HepG2 (cell line): ENCODE data around the gene SND1. TPM values are rescaled to one million over a fixed set of nuclear protein-coding genes. Genes with fewer than 3 reads are reported as not detected.

Source experiments
- ATAC-seq: fragments of 200-7000 bp; cut with Tn5 transposase; 3 replicates; pipeline ENCODE4 v1.9.1; 2020; ENCODE audit warnings: mild to moderate bottlenecking, moderate library complexity
- BruUV-seq: library from RNA; stranded (reverse); fragments of 400-500 nt; replicated peaks from 2 replicates; lab custom pipeline; 2021; lab: Mats Ljungman, UMichigan
- CTCF ChIA-PET: fragments of 300-600 bp; formaldehyde crosslinking; extraction: SDS; loops from one replicate; lab custom pipeline; 2021; ENCODE audit warnings: low total read pairs, inconsistent platforms, low intra/inter-chr PET ratio; lab: Yijun Ruan, JAX
- POLR2A ChIA-PET: fragments of 350-600 bp; sonication (Branson Sonifier 250); formaldehyde crosslinking; loops from one replicate; lab custom pipeline; 2020; ENCODE audit warnings: antibody characterized with exemption, inconsistent platforms; lab: Yijun Ruan, JAX
- DNase-seq: peaks from one replicate; pipeline ENCODE4 v3.0.0-alpha.2; 2015; ENCODE audit warnings: low spot score
- FAIRE-seq: peaks from 3 replicates; lab custom pipeline; 2011; peaks lifted over from hg19 to GRCh38; lab: Jason Lieb, UNC
- H2AFZ ChIP-seq: one replicate; pipeline ENCODE4 v1.6.1; 2011; ENCODE audit warnings: low read length, inconsistent platforms
- H3K27ac ChIP-seq: fragments of 300-600 bp; 3 replicates; pipeline ENCODE4 v1.8.0; 2011; ENCODE audit warnings: mixed run types, mild to moderate bottlenecking, mixed read lengths, low read length, inconsistent platforms; ENCODE audit not compliant: insufficient read depth; ENCODE audit errors: extremely low read length
- H3K27me3 ChIP-seq, 2 experiments: fragments of 200-600 bp in 1 of 2; 2 replicates in 1 of 2; 3 replicates in 1 of 2; pipeline versions ENCODE4 v1.6.0 to v1.8.0; 2011; ENCODE audit warnings: low read length in 2 of 2, mild to moderate bottlenecking in 2 of 2, moderate library complexity in 2 of 2, inconsistent platforms in 1 of 2; ENCODE audit not compliant: insufficient read depth in 2 of 2, control insufficient read depth in 1 of 2
- H3K36me3 ChIP-seq, 2 experiments: fragments of 200-600 bp in 1 of 2; replicated peaks in 1 of 2; 2 replicates in 1 of 2; 3 replicates in 1 of 2; pipeline versions ENCODE4 v1.5.1 to v1.8.0; 2011; ENCODE audit warnings: low read length in 2 of 2, inconsistent platforms in 1 of 2; ENCODE audit not compliant: insufficient read depth in 2 of 2, control insufficient read depth in 1 of 2
- H3K4me1 ChIP-seq: 2 replicates; pipeline ENCODE4 v1.5.1; 2012; ENCODE audit warnings: low read length, inconsistent platforms; ENCODE audit not compliant: insufficient read depth
- H3K4me2 ChIP-seq: 2 replicates; pipeline ENCODE4 v1.6.0; 2011; ENCODE audit warnings: low read depth, low read length, inconsistent platforms
- H3K4me3 ChIP-seq, 3 experiments: fragments of 200-600 bp in 1 of 3; sonication (generic), shearing (Covaris generic) in 1 of 3; replicated peaks in 1 of 3; 2 replicates each; pipeline ENCODE4 v1.5.1; 2011 to 2016; ENCODE audit warnings: low read length in 3 of 3, inconsistent platforms in 2 of 3, low read depth in 2 of 3, mild to moderate bottlenecking in 2 of 3, control low read depth in 1 of 3, mixed read lengths in 1 of 3; ENCODE audit not compliant: insufficient read depth in 1 of 3
- H3K79me2 ChIP-seq: one replicate; pipeline ENCODE4 v1.6.1; 2011; ENCODE audit warnings: low read length, inconsistent platforms; ENCODE audit not compliant: insufficient read depth
- H3K9ac ChIP-seq: 2 replicates; pipeline ENCODE4 v1.6.0; 2011; ENCODE audit warnings: mild to moderate bottlenecking, low read depth, low read length, inconsistent platforms; ENCODE audit not compliant: insufficient read depth
- H3K9me3 ChIP-seq: 2 replicates; pipeline ENCODE4 v1.5.1; 2012; ENCODE audit warnings: mild to moderate bottlenecking, low read length
- H4K20me1 ChIP-seq: 2 replicates; pipeline ENCODE4 v1.6.0; 2011; ENCODE audit warnings: inconsistent platforms, mild to moderate bottlenecking, low read length, moderate library complexity; ENCODE audit not compliant: insufficient read depth
- CSRNP2 ChIP-seq: sonication (generic); formaldehyde crosslinking; conservative IDR thresholded peaks from 2 replicates; pipeline ENCODE4 v1.8.0; 2022; ENCODE audit warnings: low read depth, missing genetic modification reagents
- GPBP1L1 ChIP-seq: sonication (generic); formaldehyde crosslinking; IDR thresholded peaks from 2 replicates; pipeline ENCODE4 v1.5.0; 2020; ENCODE audit warnings: mild to moderate bottlenecking, missing genetic modification reagents
- HOXA5 ChIP-seq: sonication (generic); formaldehyde crosslinking; IDR thresholded peaks from 2 replicates; pipeline ENCODE4 v1.4.0; 2020; ENCODE audit warnings: missing genetic modification reagents
- JARID2 ChIP-seq: sonication (generic); formaldehyde crosslinking; IDR thresholded peaks from 2 replicates; pipeline ENCODE4 v1.8.1; 2023; ENCODE audit warnings: missing genetic modification reagents, inconsistent platforms; ENCODE audit not compliant: insufficient replicate concordance
- POGK ChIP-seq: sonication (generic); formaldehyde crosslinking; conservative IDR thresholded peaks from 2 replicates; pipeline ENCODE4 v1.8.0; 2022; ENCODE audit warnings: mild to moderate bottlenecking, moderate library complexity, missing genetic modification reagents
- SP5 ChIP-seq: IDR thresholded peaks from 2 replicates; pipeline ENCODE4 v1.6.1; 2016; ENCODE audit warnings: low read depth, borderline replicate concordance
- TSC22D2 ChIP-seq: sonication (generic); formaldehyde crosslinking; IDR thresholded peaks from 2 replicates; pipeline ENCODE4 v1.5.1; 2020; ENCODE audit warnings: missing genetic modification reagents, mild to moderate bottlenecking, borderline replicate concordance
- ZBTB1 ChIP-seq: sonication (generic); formaldehyde crosslinking; IDR thresholded peaks from 2 replicates; pipeline ENCODE4 v1.4.0; 2020; ENCODE audit warnings: missing genetic modification reagents, borderline replicate concordance
- ZBTB44 ChIP-seq: sonication (generic); formaldehyde crosslinking; IDR thresholded peaks from 2 replicates; pipeline ENCODE4 v1.4.0; 2020; ENCODE audit warnings: missing genetic modification reagents
- ZNF12 ChIP-seq: sonication (generic); formaldehyde crosslinking; IDR thresholded peaks from 2 replicates; pipeline ENCODE4 v1.5.0; 2020; ENCODE audit warnings: missing genetic modification reagents
- ZNF251 ChIP-seq: sonication (generic); formaldehyde crosslinking; IDR thresholded peaks from 2 replicates; pipeline ENCODE4 v1.9.0; 2021; ENCODE audit warnings: mild to moderate bottlenecking, missing genetic modification reagents
- WGBS: methylation state at CpG from one replicate; pipeline ENCODE4 v1.1.6; 2017; ENCODE audit warnings: low lambda C conversion rate; 5-methylcytosine and 5-hydroxymethylcytosine counted together
- in situ Hi-C: cut with HindIII; loops from 2 replicates; pipeline ENCODE4 v1.10.0; 2017; ENCODE audit warnings: low pct_unique_long_range_greater_than_20kb; ENCODE audit not compliant: extremely low pct_ligation_motif_present
- intact Hi-C: fragments of 100-400 bp; cut with micrococcal nuclease; formaldehyde crosslinking; loops from one replicate; pipeline ENCODE4 v1.10.0; 2022; ENCODE audit not compliant: unreplicated experiment
- polyA plus RNA-seq, 8 experiments: library from polyadenylated mRNA; depleted of rRNA in 3 of 8; stranded (reverse) in 7 of 8; unstranded in 1 of 8; fragments of >200 nt; fragmentation: Illumina TruSeq in 4 of 8; extraction: Trizol in 4 of 8; gene quantifications; 2 replicates each; pipeline versions ENCODE4 v1.2.1 to v1.2.3, GENCODE V29; 2011 to 2016; ENCODE audit warnings: low read depth in 4 of 8, missing spikeins in 1 of 8, mixed read lengths in 1 of 8; ENCODE audit not compliant: insufficient read depth in 1 of 8
- total RNA-seq, 5 experiments: library from RNA; depleted of rRNA; stranded (reverse); fragments of >200 nt; fragmentation: Illumina TruSeq; extraction: Trizol; gene quantifications; 2 replicates each; pipeline ENCODE4 v1.2.3, GENCODE V29; 2016; ENCODE audit warnings: low read depth in 1 of 5
- TF ChIP-seq, protein P1 (sequence below): sonication (generic); IDR thresholded peaks from 2 replicates; pipeline ENCODE4 v1.6.1; 2016; ENCODE audit warnings: low read depth, borderline replicate concordance

SND1 gene
- total and polyA plus RNA-seq, 2 of the 13 experiments (the other 11 are each of a cell fraction or from before 2014, with no cell fraction given): 110 to 182 TPM

- no peak for ATAC-seq
- Histone ChIP-seq H2AFZ (no peak overlapping the region), H3K9ac (no peak overlapping the region), H3K9me3 (no peaks in the 10 kb centered on the region), H3K36me3 (peaks cover 10 to 46% of the 10 kb centered on the region in 2 experiments; a peak in 4 of 5 replicates), H3K79me2 (peaks cover 10% of the 10 kb centered on the region), H3K27me3 (no peaks in the 10 kb centered on the region), H4K20me1 (peaks cover 10% of the 10 kb centered on the region), H3K4me1 (peaks cover 42% of the 10 kb centered on the region), H3K4me2 (no peak overlapping the region), H3K4me3 (no peak overlapping the region), H3K27ac (no peak overlapping the region)
- intact Hi-C loops: loop anchor here (10.0 kb wide), 1 partner anchor 105 kb away; no protein-coding TSS in a partner anchor
- TF ChIP-seq GPBP1L1 (CRISPR knock-in tag) (no peak), ZBTB44 (CRISPR knock-in tag) (no peak), POGK (CRISPR knock-in tag) (no peak), JARID2 (no peak), SP5 (CRISPR knock-in tag) (no peak), ZNF12 (CRISPR knock-in tag) (no peak), ZBTB1 (no peak), CSRNP2 (CRISPR knock-in tag) (no peak), ZNF251 (CRISPR knock-in tag) (no peak), HOXA5 (no peak), TSC22D2 (CRISPR knock-in tag) (no peak)
- TF ChIP-seq, protein P1, sequence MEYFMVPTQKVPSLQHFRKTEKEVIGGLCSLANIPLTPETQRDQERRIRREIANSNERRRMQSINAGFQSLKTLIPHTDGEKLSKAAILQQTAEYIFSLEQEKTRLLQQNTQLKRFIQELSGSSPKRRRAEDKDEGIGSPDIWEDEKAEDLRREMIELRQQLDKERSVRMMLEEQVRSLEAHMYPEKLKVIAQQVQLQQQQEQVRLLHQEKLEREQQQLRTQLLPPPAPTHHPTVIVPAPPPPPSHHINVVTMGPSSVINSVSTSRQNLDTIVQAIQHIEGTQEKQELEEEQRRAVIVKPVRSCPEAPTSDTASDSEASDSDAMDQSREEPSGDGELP: no peak
- 76% methylated on average over 4 of the region's 4 CpGs for WGBS
- in situ Hi-C loops: no loop called here
- BruUV-seq: no TSS peak
- no peak for FAIRE-seq
- no peak for DNase-seq
- ChIA-PET CTCF (no interaction called here), POLR2A (no interaction called here)
Measured at GRCh38 chr7:127900141-127900540, 248.1 kb downstream of the SND1 start.
